Measurements from ENCODE around the gene OR2A5.
"Not testable (repeated sequence)": the region's sequence is repeated elsewhere in the genome, so short reads cannot be mapped to it uniquely, and the experiment has no call there.

Gene OR2A5

GRCh38 chr7:144035385-144035784 lies 13.4 kb upstream of the OR2A5 start:
- DNase-seq (ENCODE audit: low spot score) = no peak

GRCh38 chr7:144036302-144036885 lies 12.4 kb upstream of the OR2A5 start:
- DNase-seq (ENCODE audit: low spot score) = no peak

- DNase-seq (ENCODE audit: low spot score) = no peak
Measured at GRCh38 chr7:144037414-144038035, 11.2 kb upstream of the OR2A5 start.

- no peak for DNase-seq (ENCODE audit: low spot score)
Measured at GRCh38 chr7:144038887-144039286, 9.9 kb upstream of the OR2A5 start.

GRCh38 chr7:144049491-144049890 lies 743 bp downstream of the OR2A5 start:
- no peak for DNase-seq (ENCODE audit: low spot score)

- no peak for DNase-seq (ENCODE audit: low spot score)
Measured at GRCh38 chr7:144050093-144050492, 1.3 kb downstream of the OR2A5 start.

GRCh38 chr7:144050884-144051283 lies 2.1 kb downstream of the OR2A5 start:
- not testable (repeated sequence) for DNase-seq (ENCODE audit: low spot score)

GRCh38 chr7:144057954-144058353 lies 9.2 kb downstream of the OR2A5 start:
- DNase-seq (ENCODE audit: low spot score) = no peak

- DNase-seq (ENCODE audit: low spot score) = no peak
Measured at GRCh38 chr7:144063710-144064109, 15.0 kb downstream of the OR2A5 start.

- DNase-seq (ENCODE audit: low spot score) = no peak
Measured at GRCh38 chr7:144069511-144069910, 20.8 kb downstream of the OR2A5 start, which contains the start of gene OR2A25. Gene OR2A25 (plus strand): TSS chr7:144069811. CDS start chr7:144074220, 4,409 bp downstream.

GRCh38 chr7:144069953-144070352 lies 21.2 kb downstream of the OR2A5 start:
- DNase-seq (ENCODE audit: low spot score) = no peak

GRCh38 chr7:144074374-144074773 lies 25.6 kb downstream of the OR2A5 start:
- no peak for DNase-seq (ENCODE audit: low spot score)

GRCh38 chr7:144085978-144086377 lies 37.2 kb downstream of the OR2A5 start, which contains the start of gene OR2A12:
Gene OR2A12 (plus strand): TSS chr7:144086278. CDS start chr7:144095108, 8,830 bp downstream.
- DNase-seq (ENCODE audit: low spot score) = no peak

GRCh38 chr7:144086730-144087129 lies 38.0 kb downstream of the OR2A5 start:
- DNase-seq (ENCODE audit: low spot score) = no peak

GRCh38 chr7:144087230-144087629 lies 38.5 kb downstream of the OR2A5 start:
- DNase-seq (ENCODE audit: low spot score) = no peak

- no peak for DNase-seq (ENCODE audit: low spot score)
Measured at GRCh38 chr7:144090667-144091066, 41.9 kb downstream of the OR2A5 start.

GRCh38 chr7:144098776-144099175 lies 50.0 kb downstream of the OR2A5 start:
- no peak for DNase-seq (ENCODE audit: low spot score)

- DNase-seq (ENCODE audit: low spot score) = no peak
Measured at GRCh38 chr7:144100607-144101006, 51.9 kb downstream of the OR2A5 start.

- no peak for DNase-seq (ENCODE audit: low spot score)
Measured at GRCh38 chr7:144102041-144102440, 53.3 kb downstream of the OR2A5 start.

- DNase-seq (ENCODE audit: low spot score) = no peak
Measured at GRCh38 chr7:144105211-144105610, 56.5 kb downstream of the OR2A5 start.
